ENCODE results near the gene OR51Q1.

The OR51Q1 gene

DNA sequence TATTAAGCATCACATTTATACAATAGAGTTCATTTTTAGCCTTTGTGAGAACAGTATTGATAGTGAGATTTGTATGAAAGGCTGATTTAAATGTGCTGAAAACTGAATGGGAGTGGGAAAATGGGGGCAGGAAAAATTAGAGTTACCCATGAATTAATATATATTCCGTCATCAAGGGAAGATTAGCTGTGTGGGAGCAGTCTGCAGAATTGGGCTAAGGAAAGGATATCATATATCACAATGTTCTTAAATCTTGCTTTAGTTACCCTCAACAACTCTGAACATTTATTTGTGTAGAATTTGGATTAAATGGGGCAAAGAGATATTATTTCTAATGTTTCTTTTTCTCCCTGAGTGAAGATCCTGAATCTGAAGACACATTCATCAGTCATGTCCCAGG, at the start of gene OR51Q1:
OR51Q1 (plus strand) TSS at position 301 of the 400 bp plus-strand sequence; CDS start at position 391, 90 bp downstream.
- no peak for DNase-seq (ENCODE audit: extremely low read depth, low read depth)
- TF ChIP-seq, protein P1, sequence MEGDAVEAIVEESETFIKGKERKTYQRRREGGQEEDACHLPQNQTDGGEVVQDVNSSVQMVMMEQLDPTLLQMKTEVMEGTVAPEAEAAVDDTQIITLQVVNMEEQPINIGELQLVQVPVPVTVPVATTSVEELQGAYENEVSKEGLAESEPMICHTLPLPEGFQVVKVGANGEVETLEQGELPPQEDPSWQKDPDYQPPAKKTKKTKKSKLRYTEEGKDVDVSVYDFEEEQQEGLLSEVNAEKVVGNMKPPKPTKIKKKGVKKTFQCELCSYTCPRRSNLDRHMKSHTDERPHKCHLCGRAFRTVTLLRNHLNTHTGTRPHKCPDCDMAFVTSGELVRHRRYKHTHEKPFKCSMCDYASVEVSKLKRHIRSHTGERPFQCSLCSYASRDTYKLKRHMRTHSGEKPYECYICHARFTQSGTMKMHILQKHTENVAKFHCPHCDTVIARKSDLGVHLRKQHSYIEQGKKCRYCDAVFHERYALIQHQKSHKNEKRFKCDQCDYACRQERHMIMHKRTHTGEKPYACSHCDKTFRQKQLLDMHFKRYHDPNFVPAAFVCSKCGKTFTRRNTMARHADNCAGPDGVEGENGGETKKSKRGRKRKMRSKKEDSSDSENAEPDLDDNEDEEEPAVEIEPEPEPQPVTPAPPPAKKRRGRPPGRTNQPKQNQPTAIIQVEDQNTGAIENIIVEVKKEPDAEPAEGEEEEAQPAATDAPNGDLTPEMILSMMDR (IDR thresholded peaks at IDR 0.05; ENCODE audit: low read depth, low read length, missing control alignments), result no peak
- H3K4me3 ChIP-seq (replicated peaks; ENCODE audit: low read depth, low read length), result no peak within 1 kb of the TSS

DNA sequence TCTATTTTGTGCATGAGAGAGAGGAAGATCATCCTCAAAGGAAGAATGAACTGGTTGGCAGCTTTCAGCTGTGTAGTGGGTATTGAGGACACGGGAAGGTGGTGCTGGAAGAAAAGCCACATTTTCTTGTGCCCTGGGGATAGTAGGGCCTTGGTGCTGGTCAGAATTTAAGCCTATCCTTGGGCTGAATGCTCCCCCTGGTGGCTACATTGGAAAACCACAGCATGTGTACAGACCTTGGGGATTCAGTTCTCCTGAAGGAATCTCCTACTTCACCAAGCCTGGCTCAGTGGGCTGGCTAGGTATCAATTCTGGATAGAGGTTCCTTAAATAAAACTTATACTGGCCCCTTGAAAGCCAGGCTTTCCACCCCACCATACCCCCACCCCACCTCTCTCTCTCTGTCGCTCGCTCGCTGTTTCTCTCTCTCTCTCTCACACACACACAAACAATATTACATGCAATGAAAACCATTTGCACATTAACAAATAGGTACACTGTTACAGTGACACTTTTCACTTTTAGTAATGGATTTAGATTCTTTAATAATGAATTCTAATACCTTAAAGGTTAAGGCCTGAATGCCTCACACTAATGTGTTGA, 41.1 kb upstream of the OR51Q1 start:
- peak; percentile 32 for DNase-seq (ENCODE audit: extremely low read depth, low read depth)
- no peak overlapping the region for H3K4me3 ChIP-seq (replicated peaks; ENCODE audit: low read depth, low read length)
- TF ChIP-seq, protein P1 (IDR thresholded peaks at IDR 0.05; ENCODE audit: low read depth, low read length, missing control alignments), result peak; percentile 79

DNA sequence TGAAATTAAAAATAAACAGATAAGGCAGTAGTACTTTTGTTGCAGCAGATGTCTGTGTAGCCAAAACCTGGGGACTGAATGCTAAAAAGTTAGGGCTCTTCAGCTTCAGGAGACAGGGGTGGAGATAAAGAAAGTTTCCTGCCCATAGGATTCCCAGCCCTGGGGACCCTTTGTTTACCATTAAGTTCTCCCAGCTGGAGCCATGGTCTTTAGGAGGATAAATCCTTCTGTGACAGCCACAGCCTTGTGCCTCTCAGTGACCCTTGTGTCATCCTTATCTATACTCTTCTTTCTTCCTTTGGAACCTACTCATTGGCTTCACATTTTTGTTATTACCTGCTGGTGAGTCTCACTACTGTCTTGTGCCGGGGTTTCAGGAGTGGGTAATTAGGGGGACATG, 38.3 kb upstream of the OR51Q1 start, which contains the start of gene OR51M1:
OR51M1 (plus strand) TSS at position 237 of the 400 bp plus-strand sequence. CDS start 5,587 bp downstream, outside the sequence.
- TF ChIP-seq, protein P1 (IDR thresholded peaks at IDR 0.05; ENCODE audit: low read depth, low read length, missing control alignments), result no peak
- no peak within 1 kb of the TSS for H3K4me3 ChIP-seq (replicated peaks; ENCODE audit: low read depth, low read length)

DNA sequence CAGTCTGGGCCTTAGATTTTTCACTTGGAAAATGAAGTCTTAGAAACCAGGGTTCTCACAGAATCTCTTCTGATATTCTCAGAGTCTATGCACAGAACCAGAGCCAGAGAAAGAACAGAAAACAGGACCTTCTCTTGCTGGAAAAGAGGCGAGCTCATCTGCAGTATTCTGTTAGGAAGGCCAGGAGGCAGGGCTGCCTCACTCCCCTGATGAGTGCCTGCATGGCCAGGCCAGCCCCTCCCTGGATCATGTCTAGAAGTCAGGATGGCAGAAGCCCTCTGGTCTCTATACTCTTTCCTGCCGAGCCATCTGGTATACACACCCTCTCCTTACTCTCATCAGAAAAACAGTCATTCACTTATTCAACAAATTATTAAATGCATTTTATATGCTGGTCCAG, 37.6 kb upstream of the OR51Q1 start:
- TF ChIP-seq, protein P1 (IDR thresholded peaks at IDR 0.05; ENCODE audit: low read depth, low read length, missing control alignments), result no peak
- DNase-seq (ENCODE audit: extremely low read depth, low read depth), result no peak
- H3K4me3 ChIP-seq (replicated peaks; ENCODE audit: low read depth, low read length), result no peak overlapping the region

More for the DNA sequence above, 38.3 kb upstream of the OR51Q1 start, which contains the start of gene OR51M1:
- DNase-seq (ENCODE audit: extremely low read depth, low read depth), result no peak

GRCh38 chr11:5390210-5390609, 31.7 kb upstream of the OR51Q1 start:
- TF ChIP-seq, protein P1 (IDR thresholded peaks at IDR 0.05; ENCODE audit: low read depth, low read length, missing control alignments), result no peak
- no peak overlapping the region for H3K4me3 ChIP-seq (replicated peaks; ENCODE audit: low read depth, low read length)
- DNase-seq (ENCODE audit: extremely low read depth, low read depth), result no peak

DNA sequence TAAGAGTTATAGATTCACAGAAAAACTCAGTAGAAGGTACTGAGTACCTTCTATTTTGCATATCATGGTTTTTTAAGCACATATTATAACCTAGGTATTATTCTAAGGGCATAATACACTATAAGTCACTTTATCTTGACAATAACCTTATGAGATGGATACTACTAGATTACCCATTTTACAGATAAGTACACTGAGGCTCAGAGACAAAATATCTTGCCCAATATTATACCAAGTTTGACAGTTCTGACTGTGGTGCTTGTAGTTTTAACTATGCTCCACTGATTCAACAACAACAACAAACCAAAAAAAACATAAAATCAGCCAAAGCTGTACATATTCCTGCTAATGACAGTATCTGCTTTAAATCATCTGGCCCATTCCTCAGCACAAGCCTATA, 27.8 kb upstream of the OR51Q1 start:
- TF ChIP-seq, protein P1 (IDR thresholded peaks at IDR 0.05; ENCODE audit: low read depth, low read length, missing control alignments), result no peak
- DNase-seq (ENCODE audit: extremely low read depth, low read depth), result no peak
- no peak overlapping the region for H3K4me3 ChIP-seq (replicated peaks; ENCODE audit: low read depth, low read length)

DNA sequence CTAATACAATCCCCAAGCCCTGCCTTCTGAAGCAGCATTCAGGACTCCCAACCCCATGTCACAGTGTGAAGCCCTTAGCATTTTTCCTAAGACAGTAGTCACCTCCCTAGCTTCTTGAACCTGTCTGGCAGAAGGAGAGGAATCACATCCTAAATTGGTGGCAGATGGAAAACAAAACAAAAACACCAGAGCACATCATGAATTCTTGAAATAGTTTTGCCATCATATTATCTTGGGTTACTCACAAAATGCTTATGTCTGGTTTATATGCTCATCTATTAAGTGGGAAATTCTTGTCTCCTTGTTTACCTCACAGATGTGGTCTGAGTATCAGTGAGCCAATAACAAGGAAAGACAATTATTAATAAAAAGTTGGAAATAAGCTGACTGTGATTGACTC, 23.0 kb upstream of the OR51Q1 start:
- TF ChIP-seq, protein P1 (IDR thresholded peaks at IDR 0.05; ENCODE audit: low read depth, low read length, missing control alignments), result no peak
- no peak overlapping the region for H3K4me3 ChIP-seq (replicated peaks; ENCODE audit: low read depth, low read length)

More for the DNA sequence above, 23.0 kb upstream of the OR51Q1 start:
- no peak for DNase-seq (ENCODE audit: extremely low read depth, low read depth)

All from HFF-Myc (cell line).